NCI-H82 (cell line): ENCODE data around the gene ARHGEF4.
A peak's percentile ranks its signal among the peaks of the same experiment; 100 is the strongest.

Experiments used
- DNase-seq: peaks from one replicate; lab custom pipeline; 2025; lab: John Stamatoyannopoulos, UW

Gene ARHGEF4

GRCh38 chr2:130834931-130835765 lies 1.6 kb upstream of the ARHGEF4 start:
- DNase-seq: peak; percentile 90

- no peak for DNase-seq
These were observed 1.0 kb upstream of the ARHGEF4 start for GRCh38 chr2:130835766-130836015.

- no peak for DNase-seq
These were observed 579 bp downstream of the ARHGEF4 start for GRCh38 chr2:130837175-130837810.

- DNase-seq: peak; percentile 45
These were observed 1.3 kb downstream of the ARHGEF4 start for GRCh38 chr2:130837811-130838565.

- DNase-seq: no peak
These were observed 2.5 kb downstream of the ARHGEF4 start for GRCh38 chr2:130839011-130839780.

GRCh38 chr2:130840506-130840905 lies 3.8 kb downstream of the ARHGEF4 start:
- no peak for DNase-seq

GRCh38 chr2:130841741-130842365 lies 5.1 kb downstream of the ARHGEF4 start:
- no peak for DNase-seq

- DNase-seq: no peak
These were observed 6.1 kb downstream of the ARHGEF4 start for GRCh38 chr2:130842770-130843169.

GRCh38 chr2:130843321-130843985 lies 6.7 kb downstream of the ARHGEF4 start:
- no peak for DNase-seq

- DNase-seq: no peak
These were observed 7.4 kb downstream of the ARHGEF4 start for GRCh38 chr2:130844161-130844560.

- DNase-seq: no peak
These were observed 8.9 kb downstream of the ARHGEF4 start for GRCh38 chr2:130845505-130846085.

GRCh38 chr2:130846233-130846632 lies 9.5 kb downstream of the ARHGEF4 start:
- DNase-seq: no peak

GRCh38 chr2:130846686-130847375 lies 10.1 kb downstream of the ARHGEF4 start:
- DNase-seq: no peak

- no peak for DNase-seq
These were observed 11.2 kb downstream of the ARHGEF4 start for GRCh38 chr2:130847776-130848525.

- DNase-seq: no peak
These were observed 12.0 kb downstream of the ARHGEF4 start for GRCh38 chr2:130848526-130849210.

GRCh38 chr2:130849896-130850787 lies 13.4 kb downstream of the ARHGEF4 start:
- no peak for DNase-seq

GRCh38 chr2:130850788-130851623 lies 14.3 kb downstream of the ARHGEF4 start:
- no peak for DNase-seq
